HPDE6-E6E7 (cell line): ENCODE data around the gene MEAK7.

Experiments
- DNase-seq: peaks from one replicate; pipeline ENCODE4 v3.0.0; 2011; ENCODE audit warnings: missing footprints; ENCODE audit errors: extremely low spot score

The MEAK7 gene

GRCh38 chr16:84489131-84489530 is 15.3 kb downstream of the MEAK7 start:
- DNase-seq, result no peak

DNA sequence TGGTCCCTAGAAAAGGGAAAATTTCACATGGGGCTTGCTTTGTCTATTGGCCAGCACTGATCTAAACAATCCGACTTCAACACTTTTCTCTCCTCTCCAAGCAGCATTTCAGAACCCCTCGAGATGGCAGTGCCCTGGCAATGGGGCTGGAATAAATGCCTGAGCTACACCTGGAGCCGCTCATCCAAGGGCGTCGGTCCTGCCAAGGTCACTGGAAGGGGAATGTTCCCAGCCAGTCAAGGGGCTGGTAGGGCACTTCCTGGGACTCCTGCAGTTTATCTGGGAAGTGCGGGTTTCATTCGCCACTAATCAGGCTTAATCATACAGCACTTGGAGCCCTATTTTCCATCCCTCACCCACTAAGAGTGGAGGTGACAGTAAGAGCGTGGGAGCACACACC is 17.1 kb downstream of the MEAK7 start:
- DNase-seq, result no peak

DNA sequence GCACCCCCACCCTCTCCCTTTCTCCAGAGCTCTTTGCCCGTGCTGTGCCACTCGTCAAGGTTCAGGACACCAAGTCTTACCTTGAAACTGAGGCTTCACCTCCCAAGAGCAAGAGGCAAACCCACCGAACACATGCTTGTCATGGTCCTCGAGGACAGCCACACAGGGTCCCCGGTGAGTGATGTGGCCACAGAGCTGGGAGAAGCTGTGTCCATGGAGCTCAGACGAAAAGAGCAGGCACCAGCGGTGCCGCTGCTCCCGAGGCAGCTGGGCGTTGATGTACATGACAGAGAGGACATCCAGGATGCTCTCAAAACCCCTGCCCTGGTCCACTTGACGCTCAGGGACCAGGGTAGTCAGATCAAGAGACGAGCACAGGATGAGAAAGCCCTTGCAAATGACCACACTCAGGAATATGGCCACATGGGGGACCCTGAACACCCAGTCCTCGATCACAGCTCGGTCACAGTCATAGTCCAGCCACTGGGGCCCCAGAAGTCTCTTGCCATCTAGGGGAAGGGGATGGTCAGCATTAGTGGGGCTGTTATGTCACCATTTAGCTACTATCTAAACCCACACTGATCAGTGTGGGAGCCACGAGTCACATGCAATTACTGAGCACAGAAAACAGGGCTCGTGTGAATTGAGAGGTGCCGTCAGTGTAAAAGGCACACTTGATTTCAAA is 17.8 kb downstream of the MEAK7 start:
- DNase-seq, result no peak

GRCh38 chr16:84486126-84486525 is 18.3 kb downstream of the MEAK7 start:
- no peak for DNase-seq

DNA sequence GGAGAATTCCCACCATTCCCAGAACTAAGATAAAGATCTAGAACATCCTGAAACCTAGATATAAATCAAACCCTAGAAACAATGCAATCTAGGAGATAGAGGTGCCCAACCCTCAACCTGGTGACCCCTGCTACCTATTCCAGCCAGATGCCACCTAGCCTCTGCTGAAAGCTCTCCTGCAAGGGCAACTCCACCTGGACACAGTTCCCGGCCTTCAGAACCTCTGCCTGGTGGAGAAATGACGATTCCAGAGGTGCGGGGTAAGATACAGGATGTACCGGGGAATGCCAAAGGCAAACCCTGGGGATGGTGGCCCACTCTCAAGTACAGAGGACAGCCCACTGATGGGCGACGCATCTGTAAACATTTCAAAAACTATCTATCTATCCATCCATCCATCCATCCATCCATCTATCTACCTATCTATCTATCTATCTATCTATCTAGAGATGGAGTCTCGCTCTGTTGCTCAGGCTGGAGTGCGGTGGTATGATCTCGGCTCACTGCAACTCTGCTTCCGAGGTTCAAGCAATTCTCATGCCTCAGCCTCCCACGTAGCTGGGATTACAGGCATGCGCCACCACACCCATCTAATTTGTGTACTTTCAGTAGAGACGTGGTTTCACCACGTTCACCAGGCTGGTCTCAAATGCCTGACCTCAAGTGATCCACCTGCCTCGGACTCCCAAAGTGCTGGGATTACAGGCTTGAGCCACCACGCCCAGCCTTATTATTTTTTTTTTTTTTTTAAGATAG is 19.0 kb downstream of the MEAK7 start:
- no peak for DNase-seq

GRCh38 chr16:84484579-84485254 is 19.7 kb downstream of the MEAK7 start:
- no peak for DNase-seq

GRCh38 chr16:84483882-84484565 is 20.4 kb downstream of the MEAK7 start:
- DNase-seq, result no peak

- no peak for DNase-seq
These were observed 21.2 kb downstream of the MEAK7 start for GRCh38 chr16:84482951-84483881.

DNA sequence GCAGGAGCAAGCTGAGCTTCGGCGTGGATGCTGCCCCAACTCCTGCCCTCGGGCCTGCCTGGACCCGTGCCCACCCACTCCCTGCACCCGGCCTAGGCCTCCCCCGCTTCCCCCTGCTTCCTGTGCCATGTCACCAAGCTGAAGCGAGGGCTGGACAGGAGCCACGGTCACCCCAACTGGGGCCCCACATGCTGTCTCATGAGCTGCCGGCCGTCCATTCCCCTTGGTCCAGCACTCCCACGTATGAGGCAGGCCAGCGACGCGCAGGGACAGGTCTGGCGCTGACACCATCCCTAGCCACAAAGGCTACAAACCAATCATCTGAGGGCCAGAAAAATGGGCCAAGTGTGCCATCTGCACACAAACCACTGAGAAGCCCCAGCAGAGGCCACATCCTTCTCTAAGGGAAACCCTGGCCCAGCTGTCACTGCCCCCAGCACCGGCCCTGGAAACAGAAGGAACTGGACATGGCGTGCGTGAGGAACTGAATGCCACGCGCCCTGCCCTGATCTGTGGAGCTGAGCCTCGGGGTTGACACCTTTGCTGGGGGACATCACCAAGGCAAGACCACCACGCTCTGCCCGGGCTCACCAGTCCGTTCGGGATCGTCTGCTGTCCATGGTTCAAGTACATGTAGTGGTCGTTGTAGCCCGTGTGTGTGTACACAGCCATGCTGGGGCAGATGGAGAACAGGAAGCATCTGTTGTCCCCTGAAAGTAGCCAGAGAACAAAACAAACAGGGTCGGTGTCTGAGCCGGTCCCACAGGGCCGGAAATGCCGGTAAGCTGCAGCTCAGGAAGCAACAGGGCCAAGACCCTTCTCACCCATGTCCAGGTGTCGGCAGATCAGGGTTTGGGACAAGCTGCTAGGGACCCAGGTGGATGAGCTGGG is 22.2 kb downstream of the MEAK7 start:
- DNase-seq, result no peak

GRCh38 chr16:84481051-84481735 is 23.3 kb downstream of the MEAK7 start:
- DNase-seq, result no peak

GRCh38 chr16:84479716-84480450 is 24.6 kb downstream of the MEAK7 start:
- DNase-seq, result no peak

DNA sequence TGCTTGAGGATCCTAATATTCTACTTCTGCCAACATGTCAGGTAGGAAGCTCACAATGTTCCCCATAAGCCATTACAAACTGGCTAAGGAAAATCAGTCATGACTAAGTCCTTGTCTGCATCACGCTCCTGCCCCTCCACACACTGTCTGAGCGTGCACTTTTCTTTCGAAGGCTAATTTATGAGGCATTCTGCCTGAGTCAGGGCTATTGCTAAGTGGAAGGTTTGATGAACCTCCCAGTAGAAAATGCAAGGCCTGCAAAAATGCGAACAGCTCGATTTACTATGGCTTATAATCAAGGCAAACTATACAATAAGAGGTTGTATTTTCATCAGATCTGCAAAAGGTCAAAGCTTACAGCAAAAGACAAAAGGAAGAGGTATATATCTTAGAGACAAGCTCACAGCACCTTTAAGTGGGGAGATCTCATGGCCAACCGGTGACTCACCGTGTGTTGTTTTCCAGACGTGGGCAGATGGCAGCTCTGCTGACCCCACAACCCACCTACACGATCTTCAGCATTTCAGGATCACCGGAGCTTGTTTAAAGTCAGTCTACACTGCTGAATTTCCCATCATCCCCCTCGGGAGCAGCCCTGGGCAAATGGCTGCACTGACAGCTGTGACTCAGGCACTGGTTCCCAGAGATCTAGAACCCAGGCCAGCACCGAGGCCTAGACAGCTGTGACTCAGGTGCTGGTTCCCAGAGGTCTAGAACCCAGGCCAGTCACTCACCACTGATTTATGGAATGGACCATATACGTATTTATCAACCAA is 26.1 kb downstream of the MEAK7 start:
- no peak for DNase-seq

DNA sequence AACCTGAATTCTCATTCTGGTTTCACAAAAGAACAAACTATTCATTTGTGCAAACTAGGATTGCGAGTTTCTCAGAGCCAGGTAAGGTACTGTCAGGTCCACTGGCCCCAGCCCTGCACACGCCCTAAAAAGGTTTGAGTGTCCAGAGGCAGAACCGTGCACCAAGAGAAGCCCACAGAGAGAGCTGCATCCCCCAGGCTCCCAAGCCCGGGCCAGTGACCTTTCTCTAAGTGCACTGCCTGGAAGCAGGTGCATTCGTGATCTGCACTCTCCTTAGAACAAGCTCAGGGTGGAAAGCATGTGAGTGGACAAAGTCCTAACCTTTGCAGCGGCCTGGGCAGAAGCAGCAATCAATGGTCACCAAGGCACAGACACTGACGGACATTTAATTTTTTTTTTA is 26.8 kb downstream of the MEAK7 start:
- no peak for DNase-seq

- DNase-seq, result no peak
These were observed 28.1 kb downstream of the MEAK7 start for GRCh38 chr16:84476401-84476800.

DNA sequence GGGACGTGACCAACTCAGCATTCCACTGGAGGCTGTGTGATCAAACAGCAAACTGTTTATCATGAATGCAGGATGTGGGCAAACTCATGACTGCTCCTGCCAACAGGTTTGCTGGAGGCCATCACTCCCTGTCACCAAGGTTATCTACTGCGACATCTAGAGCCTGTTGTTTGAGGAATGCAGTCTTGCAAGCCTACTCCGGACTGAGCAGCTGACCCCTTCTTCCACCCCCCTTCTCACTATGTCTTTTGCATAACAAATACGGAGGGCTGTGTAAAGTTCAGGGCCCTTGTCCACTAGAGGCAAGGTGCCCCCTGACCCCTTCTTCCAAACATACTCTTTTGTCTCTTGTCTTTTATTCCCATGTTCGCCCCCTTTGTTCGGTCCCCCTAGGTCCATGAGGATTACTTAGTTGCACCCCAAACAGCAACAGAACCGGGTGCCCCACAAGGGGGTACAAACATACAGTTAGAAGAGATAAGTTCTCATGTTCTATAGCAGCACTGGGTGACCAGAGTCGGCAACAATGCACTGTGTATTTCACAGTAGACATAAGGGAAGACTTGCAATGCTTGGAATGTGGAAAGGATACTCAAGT is 28.7 kb downstream of the MEAK7 start:
- no peak for DNase-seq

GRCh38 chr16:84471966-84472365 is 32.5 kb downstream of the MEAK7 start:
- DNase-seq, result no peak

DNA sequence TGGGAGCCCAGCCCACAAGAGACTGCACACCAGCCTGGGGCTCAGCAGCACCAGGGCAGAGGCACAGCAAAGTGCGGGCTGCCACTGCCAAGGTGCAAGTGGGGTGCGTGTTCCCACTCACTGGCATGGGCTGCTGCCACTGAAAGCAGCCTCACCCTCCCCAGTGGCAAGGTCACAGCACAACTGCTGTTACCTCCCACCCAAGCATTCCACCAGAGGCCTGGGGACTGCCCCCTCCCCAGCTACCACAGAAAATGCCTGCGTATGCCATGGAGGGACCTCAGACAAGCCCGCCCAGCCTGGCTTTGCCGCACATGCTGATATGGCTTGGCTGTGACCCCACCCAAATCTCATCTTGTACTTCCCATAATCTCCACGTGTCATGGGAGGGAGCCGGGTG is 33.1 kb downstream of the MEAK7 start:
- DNase-seq, result no peak

GRCh38 chr16:84467709-84468108 is 36.8 kb downstream of the MEAK7 start:
- no peak for DNase-seq
